NB4 (cell line): ENCODE results near the gene IFT52.
A peak's percentile ranks its signal among the peaks of the same experiment; 100 is the strongest.
"Not testable (repeated sequence)": the region's sequence is repeated elsewhere in the genome, so short reads cannot be mapped to it uniquely, and the experiment has no call there.

Experiments used
- DNase-seq: peaks from one replicate; pipeline ENCODE4 v3.0.0; 2010; ENCODE audit warnings: low read depth
- H3K4me3 ChIP-seq: one replicate; pipeline ENCODE4 v1.5.1; 2011; ENCODE audit warnings: mild to moderate bottlenecking, low read depth, low read length, moderate library complexity
- CTCF ChIP-seq: IDR thresholded peaks from one replicate; pipeline ENCODE4 v1.5.1; 2012; ENCODE audit warnings: low read depth, low read length
- MAX ChIP-seq: IDR thresholded peaks from 2 replicates; pipeline ENCODE4 v1.6.1; 2011; ENCODE audit warnings: low read depth, low read length
- MYC ChIP-seq: IDR thresholded peaks from 2 replicates; pipeline ENCODE4 v1.6.1; 2011; ENCODE audit warnings: low read depth, low read length
- POLR2A ChIP-seq: IDR thresholded peaks from 2 replicates; pipeline ENCODE4 v1.6.1; 2011; ENCODE audit warnings: mild to moderate bottlenecking; ENCODE audit not compliant: insufficient read length; ENCODE audit errors: extremely low read depth

Gene IFT52

DNA sequence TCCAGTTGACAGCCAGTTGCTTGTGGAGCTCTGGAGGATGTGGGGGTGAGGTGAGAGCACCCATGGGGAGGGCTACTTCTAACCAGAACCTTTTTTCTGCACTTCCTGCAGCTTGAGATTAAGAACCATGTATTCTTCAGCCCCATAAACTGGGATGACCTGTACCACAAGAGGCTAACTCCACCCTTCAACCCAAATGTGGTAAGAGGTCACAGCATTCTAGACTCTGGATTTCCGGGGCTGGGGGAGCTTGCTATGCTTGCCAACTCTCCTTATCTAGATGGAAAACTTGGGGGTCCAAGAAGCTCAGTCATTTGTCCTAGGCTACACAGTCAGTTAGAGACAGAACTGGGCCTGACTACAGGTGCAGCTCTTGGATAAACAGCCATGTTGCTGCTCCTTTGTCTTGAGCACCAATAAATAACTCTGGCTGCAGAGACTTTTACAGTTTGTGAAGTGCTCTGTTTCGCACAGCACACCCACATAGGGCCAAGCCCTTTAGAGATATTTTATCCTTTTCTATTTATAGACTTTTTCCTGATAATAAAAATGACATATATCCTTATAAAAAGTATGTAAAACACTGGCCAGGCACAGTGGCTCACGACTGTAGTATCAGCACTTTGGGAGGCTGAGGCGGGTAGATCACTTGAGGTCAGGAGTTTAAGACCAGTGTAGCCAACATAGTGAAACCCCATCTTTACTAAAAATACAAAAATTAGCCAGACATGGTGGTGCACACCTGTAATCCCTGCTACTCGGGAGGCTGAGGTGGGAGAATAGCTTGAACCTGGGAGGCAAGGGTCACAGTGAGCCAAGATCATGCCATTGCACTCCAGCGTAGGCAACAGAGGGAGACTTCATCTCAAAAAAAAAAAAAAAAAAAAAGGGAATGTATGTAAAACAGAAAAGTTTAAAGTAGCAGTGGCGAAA is 10.6 kb upstream of the IFT52 start:
- H3K4me3 ChIP-seq, result no peak overlapping the region
- DNase-seq, result peak; percentile 93
- TF ChIP-seq CTCF, result no peak
- TF ChIP-seq MYC, result peak; percentile 47; the same call in 1 of the 2 replicates
- no peak for TF ChIP-seq POLR2A

GRCh38 chr20:43583133-43583864 is 7.4 kb upstream of the IFT52 start:
- no peak overlapping the region for H3K4me3 ChIP-seq
- no peak for DNase-seq
- TF ChIP-seq MYC (no peak), MAX (no peak), CTCF (no peak), POLR2A (no peak)

- peak; percentile 99 for DNase-seq
- no peak overlapping the region for H3K4me3 ChIP-seq
- TF ChIP-seq CTCF (no peak), MYC (peak; percentile 83), MAX (peak; percentile 92), POLR2A (peak; percentile 32)
Observed at GRCh38 chr20:43583982-43584432, 6.7 kb upstream of the IFT52 start.

GRCh38 chr20:43584448-43585136 is 6.1 kb upstream of the IFT52 start:
- no peak for DNase-seq
- no peak for TF ChIP-seq CTCF
- TF ChIP-seq MYC, result no peak
- no peak for TF ChIP-seq MAX
- no peak for TF ChIP-seq POLR2A
- H3K4me3 ChIP-seq, result no peak overlapping the region

GRCh38 chr20:43586641-43587040 is 4.1 kb upstream of the IFT52 start:
- TF ChIP-seq MAX, result no peak
- TF ChIP-seq POLR2A, result no peak
- TF ChIP-seq MYC, result no peak
- no peak for TF ChIP-seq CTCF
- DNase-seq, result no peak
- no peak overlapping the region for H3K4me3 ChIP-seq

GRCh38 chr20:43588526-43588925 is 2.2 kb upstream of the IFT52 start:
- not testable (repeated sequence) for DNase-seq, H3K4me3 ChIP-seq
